Measurements from ENCODE around the gene RBM19.
"Not testable (repeated sequence)": the region's sequence is repeated elsewhere in the genome, so short reads cannot be mapped to it uniquely, and the experiment has no call there.

The RBM19 gene

GRCh38 chr12:113965951-113966797, at the start of gene RBM19:
RBM19 (minus strand) TSS chr12:113966325; CDS start chr12:113966227, 98 bp downstream.
- peak; percentile 95 to 98 for DNase-seq

- DNase-seq = no peak
Measured at GRCh38 chr12:114015851-114016250, 49.7 kb upstream of the RBM19 start.

GRCh38 chr12:114013575-114014345, 47.6 kb upstream of the RBM19 start:
- DNase-seq = peak in 1 of 2 experiments; percentile 40

- DNase-seq = no peak
Measured at GRCh38 chr12:114012744-114013431, 46.8 kb upstream of the RBM19 start.

GRCh38 chr12:114011711-114012110, 45.6 kb upstream of the RBM19 start:
- DNase-seq = no peak

GRCh38 chr12:114006482-114007425, 40.6 kb upstream of the RBM19 start:
- DNase-seq = no peak

- no peak for DNase-seq
Measured at GRCh38 chr12:114004402-114004801, 38.3 kb upstream of the RBM19 start.

GRCh38 chr12:114003286-114003685, 37.2 kb upstream of the RBM19 start:
- DNase-seq = peak in 1 of 2 experiments; percentile 3

- DNase-seq = no peak
Measured at GRCh38 chr12:114001511-114002340, 35.6 kb upstream of the RBM19 start.

- no peak for DNase-seq
Measured at GRCh38 chr12:114000861-114001260, 34.7 kb upstream of the RBM19 start.

- DNase-seq = not testable (repeated sequence)
Measured at GRCh38 chr12:114000261-114000660, 34.1 kb upstream of the RBM19 start.

GRCh38 chr12:113997365-113997764, 31.2 kb upstream of the RBM19 start:
- DNase-seq = no peak

- no peak for DNase-seq
Measured at GRCh38 chr12:113996026-113996425, 29.9 kb upstream of the RBM19 start.

GRCh38 chr12:113994051-113994450, 27.9 kb upstream of the RBM19 start:
- no peak for DNase-seq

- not testable (repeated sequence) for DNase-seq
Measured at GRCh38 chr12:113992751-113993150, 26.6 kb upstream of the RBM19 start.

GRCh38 chr12:113991224-113992044, 25.3 kb upstream of the RBM19 start:
- DNase-seq = no peak

GRCh38 chr12:113990250-113991223, 24.4 kb upstream of the RBM19 start:
- DNase-seq = no peak

GRCh38 chr12:113988976-113989375, 22.9 kb upstream of the RBM19 start:
- DNase-seq = no peak

- no peak for DNase-seq
Measured at GRCh38 chr12:113988064-113988451, 21.9 kb upstream of the RBM19 start.

All from NCI-H524 (cell line).